Lower lobe of right lung (tissue), 2 donors: Measurements from ENCODE around the gene CARTPT. TPM values are rescaled to one million over a fixed set of nuclear protein-coding genes. Genes with fewer than 3 reads are reported as not detected.

ENCODE experiments used
- ATAC-seq, 2 donors: fragments of 200-7000 bp; cut with Tn5 transposase; one replicate each; pipeline ENCODE4 v1.9.1; 2020 to 2022; ENCODE audit warnings: mild to moderate bottlenecking in 2 of 2, moderate library complexity in 2 of 2
- DNase-seq: peaks from one replicate; pipeline ENCODE4 v3.0.0-alpha.2; 2020
- H3K27ac ChIP-seq: fragments of 200-600 bp; one replicate; pipeline ENCODE4 v1.8.0; 2022
- H3K27me3 ChIP-seq: fragments of 200-600 bp; one replicate; pipeline ENCODE4 v1.8.0; 2022; ENCODE audit warnings: low read depth
- H3K36me3 ChIP-seq: fragments of 200-600 bp; one replicate; pipeline ENCODE4 v1.8.0; 2022; ENCODE audit warnings: mild to moderate bottlenecking
- H3K4me1 ChIP-seq: fragments of 200-600 bp; one replicate; pipeline ENCODE4 v1.8.0; 2022
- H3K4me3 ChIP-seq: fragments of 200-600 bp; one replicate; pipeline ENCODE4 v1.8.0; 2022; ENCODE audit warnings: mild to moderate bottlenecking
- H3K9me3 ChIP-seq: fragments of 200-600 bp; one replicate; pipeline ENCODE4 v1.8.0; 2022
- CTCF ChIP-seq: fragments of 200-600 bp; IDR thresholded peaks from one replicate; pipeline ENCODE4 v1.8.0; 2022; ENCODE audit warnings: antibody characterized with exemption, mild to moderate bottlenecking
- intact Hi-C: fragments of 100-400 bp; cut with DNase I; formaldehyde crosslinking; loops from one replicate; pipeline ENCODE4 v1.11.0; 2022
- total RNA-seq: library from RNA; stranded (reverse); fragmentation: NEBNext Ultra II Directional; extraction: Animal tissue kit (Norgen Biotek cat#: 25700); gene quantifications from one replicate; pipeline ENCODE4 v1.2.1, GENCODE V29; 2021
- donor health status: DM: no; HTN: yes; CAD: no; lungs with severe emphysema.

The CARTPT gene
- total RNA-seq, 1 donor from 2014 or later = not detected

GRCh38 chr5:71705421-71705820 is 13.7 kb upstream of the CARTPT start:
- Histone ChIP-seq H3K4me1 (no peaks in the 10 kb centered on the region), H3K27ac (no peak overlapping the region), H3K27me3 (peaks cover 18% of the 10 kb centered on the region), H3K9me3 (no peaks in the 10 kb centered on the region), H3K4me3 (no peak overlapping the region), H3K36me3 (no peaks in the 10 kb centered on the region)
- intact Hi-C loops = no loop called here
- no peak for DNase-seq
- no peak for TF ChIP-seq CTCF
- no peak for ATAC-seq

- ATAC-seq = no peak
- Histone ChIP-seq H3K27me3 (peaks cover 18% of the 10 kb centered on the region), H3K9me3 (no peaks in the 10 kb centered on the region), H3K4me3 (no peak overlapping the region), H3K4me1 (no peaks in the 10 kb centered on the region), H3K36me3 (no peaks in the 10 kb centered on the region), H3K27ac (no peak overlapping the region)
- intact Hi-C loops = no loop called here
- TF ChIP-seq CTCF = no peak
- DNase-seq = no peak
These were observed 12.2 kb upstream of the CARTPT start for GRCh38 chr5:71706906-71707305.

GRCh38 chr5:71711610-71712009 is 7.5 kb upstream of the CARTPT start:
- no peak for ATAC-seq
- no peak for TF ChIP-seq CTCF
- intact Hi-C loops = no loop called here

GRCh38 chr5:71714911-71715310 is 4.2 kb upstream of the CARTPT start:
- TF ChIP-seq CTCF = no peak
- Histone ChIP-seq H3K9me3 (no peaks in the 10 kb centered on the region), H3K27me3 (peaks cover 17% of the 10 kb centered on the region), H3K4me1 (no peaks in the 10 kb centered on the region), H3K4me3 (no peak overlapping the region), H3K27ac (no peak overlapping the region), H3K36me3 (no peaks in the 10 kb centered on the region)
- DNase-seq = no peak
- intact Hi-C loops = no loop called here
- no peak for ATAC-seq

More at GRCh38 chr5:71711610-71712009, 7.5 kb upstream of the CARTPT start:
- Histone ChIP-seq H3K4me3 (no peak overlapping the region), H3K4me1 (no peaks in the 10 kb centered on the region), H3K36me3 (no peaks in the 10 kb centered on the region), H3K27me3 (peaks cover 12% of the 10 kb centered on the region), H3K27ac (no peak overlapping the region), H3K9me3 (no peaks in the 10 kb centered on the region)
- no peak for DNase-seq

GRCh38 chr5:71727978-71728377 is 8.9 kb downstream of the CARTPT start:
- H3K36me3 ChIP-seq = no peaks in the 10 kb centered on the region
- no peak overlapping the region for H3K4me3 ChIP-seq
- intact Hi-C loops = no loop called here
- peaks cover 6% of the 10 kb centered on the region for H3K27me3 ChIP-seq
- DNase-seq (no peak), ATAC-seq (no peak)
- H3K4me1 ChIP-seq = no peaks in the 10 kb centered on the region
- no peak for TF ChIP-seq CTCF
- no peak overlapping the region for H3K27ac ChIP-seq
- no peaks in the 10 kb centered on the region for H3K9me3 ChIP-seq

GRCh38 chr5:71731015-71731414 is 11.9 kb downstream of the CARTPT start:
- Histone ChIP-seq H3K27ac (no peak overlapping the region), H3K4me3 (no peak overlapping the region), H3K4me1 (no peaks in the 10 kb centered on the region), H3K9me3 (no peaks in the 10 kb centered on the region), H3K27me3 (no peaks in the 10 kb centered on the region), H3K36me3 (no peaks in the 10 kb centered on the region)
- no peak for TF ChIP-seq CTCF
- ATAC-seq (no peak), DNase-seq (no peak)
- intact Hi-C loops = no loop called here
